Measurements from ENCODE around the gene IQCB1.

Gene IQCB1

GRCh38 chr3:121730940-121731687 is 103.7 kb downstream of the IQCB1 start:
- H3K27ac ChIP-seq (ENCODE audit: low read depth, low read length): no peak overlapping the region
- no peaks in the 10 kb centered on the region for H3K4me1 ChIP-seq (ENCODE audit: control insufficient read depth in 1 of 2, insufficient read depth in 2 of 2, low read length in 2 of 2)
- no peak overlapping the region for H3K9ac ChIP-seq (ENCODE audit: low read depth in 1 of 2, low read length in 2 of 2)
- no peak overlapping the region for H3K4me3 ChIP-seq (ENCODE audit: low read depth in 1 of 2, low read length in 2 of 2)
- no peaks in the 10 kb centered on the region for H3K27me3 ChIP-seq (ENCODE audit: control insufficient read depth in 1 of 2, insufficient read depth in 2 of 2, low read length in 2 of 2)
- no peaks in the 10 kb centered on the region for H3K9me3 ChIP-seq (ENCODE audit: control insufficient read depth in 1 of 2, low read length in 2 of 2)
- peaks cover 7 to 31% of the 10 kb centered on the region in 2 donors for H3K36me3 ChIP-seq (ENCODE audit: control insufficient read depth in 1 of 2, insufficient read depth in 2 of 2, low read length in 2 of 2)

- Histone ChIP-seq H3K36me3 (ENCODE audit: control insufficient read depth in 1 of 2, insufficient read depth in 2 of 2, low read length in 2 of 2) (peaks cover 34 to 75% of the 10 kb centered on the region in 2 donors), H3K27ac (ENCODE audit: low read depth, low read length) (no peak overlapping the region)
Measured at GRCh38 chr3:121724130-121724529, 110.7 kb downstream of the IQCB1 start.

DNA sequence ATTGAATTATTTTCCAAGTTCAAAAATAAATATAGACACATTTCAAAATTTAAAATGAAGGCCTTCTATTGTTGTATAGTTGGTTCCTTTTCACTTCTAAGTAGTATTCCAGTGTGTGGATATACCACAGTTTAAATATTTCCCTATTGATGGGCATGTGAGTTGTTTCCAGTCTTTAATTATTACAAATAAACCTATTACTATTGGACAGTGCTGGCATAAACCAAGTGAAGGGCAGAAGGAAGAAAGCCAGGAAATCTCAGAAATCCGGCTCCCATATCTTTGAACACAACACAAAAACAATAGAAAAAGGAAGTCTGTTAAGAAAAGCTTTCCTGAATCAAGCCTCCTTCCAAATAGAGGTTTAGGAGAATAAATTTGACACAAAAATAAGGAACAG is 111.4 kb downstream of the IQCB1 start:
- Histone ChIP-seq H3K4me3 (ENCODE audit: low read depth in 1 of 2, low read length in 2 of 2) (no peak overlapping the region), H3K36me3 (ENCODE audit: control insufficient read depth in 1 of 2, insufficient read depth in 2 of 2, low read length in 2 of 2) (peaks cover 34 to 71% of the 10 kb centered on the region in 2 donors), H3K27ac (ENCODE audit: low read depth, low read length) (no peak overlapping the region)

More at GRCh38 chr3:121724130-121724529, 110.7 kb downstream of the IQCB1 start:
- Histone ChIP-seq H3K27me3 (ENCODE audit: control insufficient read depth in 1 of 2, insufficient read depth in 2 of 2, low read length in 2 of 2) (no peaks in the 10 kb centered on the region), H3K4me3 (ENCODE audit: low read depth in 1 of 2, low read length in 2 of 2) (no peak overlapping the region), H3K4me1 (ENCODE audit: control insufficient read depth in 1 of 2, insufficient read depth in 2 of 2, low read length in 2 of 2) (no peaks in the 10 kb centered on the region), H3K9me3 (ENCODE audit: control insufficient read depth in 1 of 2, low read length in 2 of 2) (no peaks in the 10 kb centered on the region), H3K9ac (ENCODE audit: low read depth in 1 of 2, low read length in 2 of 2) (no peak overlapping the region)

DNA sequence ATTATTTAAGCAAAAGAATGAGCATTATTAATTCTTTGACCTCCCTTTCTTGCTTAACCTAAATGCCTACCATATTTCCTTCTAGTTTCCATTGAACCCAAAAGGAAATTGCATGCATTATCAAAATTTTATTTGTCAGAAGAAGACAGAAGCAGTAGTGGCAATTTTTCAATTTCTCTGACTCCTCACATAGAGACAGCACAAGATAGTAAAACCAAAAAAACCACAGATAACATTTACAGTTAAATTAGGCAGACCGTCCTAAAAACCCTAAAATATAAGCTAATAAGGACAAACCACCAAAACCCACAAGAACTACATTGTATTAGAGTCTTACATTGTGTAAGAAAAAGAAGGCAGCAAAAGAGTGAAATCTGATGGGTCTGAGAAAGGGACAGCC is 112.4 kb downstream of the IQCB1 start:
- H3K4me3 ChIP-seq (ENCODE audit: low read depth in 1 of 2, low read length in 2 of 2): no peak overlapping the region
- peaks cover 41 to 75% of the 10 kb centered on the region in 2 donors for H3K36me3 ChIP-seq (ENCODE audit: control insufficient read depth in 1 of 2, insufficient read depth in 2 of 2, low read length in 2 of 2)
- no peaks in the 10 kb centered on the region for H3K9me3 ChIP-seq (ENCODE audit: control insufficient read depth in 1 of 2, low read length in 2 of 2)
- H3K4me1 ChIP-seq (ENCODE audit: control insufficient read depth in 1 of 2, insufficient read depth in 2 of 2, low read length in 2 of 2): no peaks in the 10 kb centered on the region
- no peak overlapping the region for H3K27ac ChIP-seq (ENCODE audit: low read depth, low read length)
- H3K9ac ChIP-seq (ENCODE audit: low read depth in 1 of 2, low read length in 2 of 2): no peak overlapping the region
- H3K27me3 ChIP-seq (ENCODE audit: control insufficient read depth in 1 of 2, insufficient read depth in 2 of 2, low read length in 2 of 2): no peaks in the 10 kb centered on the region

More for the DNA sequence above, 111.4 kb downstream of the IQCB1 start:
- H3K27me3 ChIP-seq (ENCODE audit: control insufficient read depth in 1 of 2, insufficient read depth in 2 of 2, low read length in 2 of 2): no peaks in the 10 kb centered on the region
- H3K9ac ChIP-seq (ENCODE audit: low read depth in 1 of 2, low read length in 2 of 2): no peak overlapping the region
- no peaks in the 10 kb centered on the region for H3K9me3 ChIP-seq (ENCODE audit: control insufficient read depth in 1 of 2, low read length in 2 of 2)
- no peaks in the 10 kb centered on the region for H3K4me1 ChIP-seq (ENCODE audit: control insufficient read depth in 1 of 2, insufficient read depth in 2 of 2, low read length in 2 of 2)

DNA sequence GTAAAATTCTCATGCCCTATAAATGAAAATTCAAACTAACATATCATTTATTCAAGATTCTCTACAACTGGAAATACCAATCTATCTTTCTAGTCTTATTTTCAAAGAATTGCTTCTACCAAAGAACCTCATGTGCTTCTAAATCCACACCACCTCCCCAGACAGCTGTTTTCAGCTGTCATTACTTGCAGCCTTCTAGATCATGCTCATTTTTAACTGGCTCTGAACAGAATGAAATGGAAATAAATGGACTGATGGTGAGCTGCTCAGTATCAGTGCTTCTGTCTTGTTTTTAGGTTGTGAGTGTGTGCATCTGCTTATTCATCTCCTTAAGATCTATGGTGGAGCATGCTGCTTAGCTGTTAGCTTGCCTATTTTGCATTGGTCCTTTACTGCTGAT is 114.7 kb downstream of the IQCB1 start:
- H3K4me1 ChIP-seq (ENCODE audit: control insufficient read depth in 1 of 2, insufficient read depth in 2 of 2, low read length in 2 of 2): no peaks in the 10 kb centered on the region
- H3K9ac ChIP-seq (ENCODE audit: low read depth in 1 of 2, low read length in 2 of 2): no peak overlapping the region
- peaks cover 46 to 81% of the 10 kb centered on the region in 2 donors for H3K36me3 ChIP-seq (ENCODE audit: control insufficient read depth in 1 of 2, insufficient read depth in 2 of 2, low read length in 2 of 2)
- no peak overlapping the region for H3K4me3 ChIP-seq (ENCODE audit: low read depth in 1 of 2, low read length in 2 of 2)
- H3K27me3 ChIP-seq (ENCODE audit: control insufficient read depth in 1 of 2, insufficient read depth in 2 of 2, low read length in 2 of 2): no peaks in the 10 kb centered on the region
- H3K27ac ChIP-seq (ENCODE audit: low read depth, low read length): no peak overlapping the region
- no peaks in the 10 kb centered on the region for H3K9me3 ChIP-seq (ENCODE audit: control insufficient read depth in 1 of 2, low read length in 2 of 2)

All from duodenal mucosa (tissue), 2 donors.